ENCODE measurements around the gene ZCCHC2. TPM values are rescaled to one million over a fixed set of nuclear protein-coding genes. Genes with fewer than 3 reads are reported as not detected.

Gene ZCCHC2
- polyA plus RNA-seq, 1 donor (not counting 4 experiments of a cell fraction or from before 2014, with no cell fraction given) = 12.9 TPM

DNA sequence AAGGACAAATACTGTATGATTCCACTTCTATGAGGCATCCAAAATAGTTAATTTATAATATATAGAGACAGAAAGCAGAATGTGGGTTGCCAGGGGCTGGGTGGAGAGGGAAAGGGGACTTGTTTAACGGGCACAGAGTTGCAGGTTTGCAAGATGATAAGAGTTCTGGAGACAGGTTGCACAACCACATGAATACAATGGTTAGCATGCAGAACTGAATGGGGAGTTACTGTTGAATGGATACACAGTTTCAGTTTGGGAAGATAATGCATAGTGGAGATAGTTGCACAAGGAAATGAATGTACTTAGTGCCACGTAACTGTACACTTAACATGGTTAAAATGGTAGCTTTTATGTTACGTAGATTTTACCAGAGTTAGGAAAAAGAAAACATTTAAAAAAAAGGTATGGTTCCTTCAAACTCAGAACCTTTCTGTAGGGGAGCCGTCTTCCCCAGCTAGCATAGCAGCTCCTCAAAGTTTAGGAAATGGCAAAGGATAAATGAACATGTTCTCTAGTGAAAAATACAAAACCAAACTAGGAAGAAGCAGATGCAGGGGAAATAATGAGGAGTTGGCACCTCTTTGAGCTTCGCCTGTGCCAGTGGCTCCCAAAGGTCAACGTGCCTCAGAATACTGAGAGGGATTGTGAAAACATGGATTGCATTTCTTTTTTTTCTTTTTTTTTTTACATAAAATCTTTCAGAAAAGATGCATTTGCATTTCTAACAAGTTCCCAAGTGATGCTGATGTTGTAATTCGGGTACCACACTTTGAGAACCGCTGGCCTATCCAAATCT lies 95.2 kb downstream of the ZCCHC2 start:
- Histone ChIP-seq H3K36me3 (ENCODE audit: control insufficient read depth in 2 of 2, extremely low read depth in 1 of 2, insufficient read depth in 2 of 2, low read length in 2 of 2) (no peaks in the 10 kb centered on the region), H3K4me3 (ENCODE audit: control insufficient read depth in 2 of 3, extremely low read depth in 1 of 3, insufficient read depth in 2 of 3, low read depth in 1 of 3, low read length in 3 of 3) (no peak overlapping the region), H3K4me2 (ENCODE audit: control insufficient read depth, extremely low read depth, insufficient read depth, low read depth, low read length) (no peak overlapping the region), H3K9me1 (ENCODE audit: control insufficient read depth, extremely low read depth, insufficient read depth, low read length) (no peaks in the 10 kb centered on the region), H4K20me1 (ENCODE audit: control insufficient read depth, extremely low read depth, insufficient read depth, low read length) (no peaks in the 10 kb centered on the region), H2AFZ (ENCODE audit: control insufficient read depth, low read length) (no peak overlapping the region), H3K4me1 (ENCODE audit: control insufficient read depth, extremely low read depth, insufficient read depth, low read length) (no peaks in the 10 kb centered on the region), H3K27me3 (ENCODE audit: control insufficient read depth, extremely low read depth, insufficient read depth, low read length) (peaks cover 19% of the 10 kb centered on the region), H3K27ac (ENCODE audit: control insufficient read depth, insufficient read depth, low read length) (no peak overlapping the region), H3K9ac (ENCODE audit: control insufficient read depth, extremely low read depth, insufficient read depth, low read length) (no peak overlapping the region), H3K79me2 (ENCODE audit: control insufficient read depth, insufficient read depth, low read length) (no peaks in the 10 kb centered on the region), H3K9me3 (ENCODE audit: control insufficient read depth, low read depth, low read length) (no peaks in the 10 kb centered on the region)
- FAIRE-seq = no peak
- dilution Hi-C loops (cut with MboI; ENCODE audit: extremely low pct_ligation_motif_present, low sequenced_read_pairs) = no loop called here
- TF ChIP-seq CTCF (optimal IDR thresholded peaks at IDR 0.05 in 1 of 3, IDR thresholded peaks at IDR 0.05 in 1 of 3, conservative IDR thresholded peaks at IDR 0.05 in 1 of 3; ENCODE audit: extremely low read depth in 1 of 3, insufficient read depth in 2 of 3, low read length in 3 of 3) (no peak), EZH2 (IDR thresholded peaks at IDR 0.05; ENCODE audit: low read length) (no peak)
- DNase-seq (ENCODE audit: low read depth, low spot score) = no peak

GRCh38 chr18:62618735-62619134 lies 95.9 kb downstream of the ZCCHC2 start:
- no peaks in the 10 kb centered on the region for H3K79me2 ChIP-seq (ENCODE audit: control insufficient read depth, insufficient read depth, low read length)
- no peaks in the 10 kb centered on the region for H3K9me3 ChIP-seq (ENCODE audit: control insufficient read depth, low read depth, low read length)
- no peaks in the 10 kb centered on the region for H3K4me1 ChIP-seq (ENCODE audit: control insufficient read depth, extremely low read depth, insufficient read depth, low read length)
- H4K20me1 ChIP-seq (ENCODE audit: control insufficient read depth, extremely low read depth, insufficient read depth, low read length) = no peaks in the 10 kb centered on the region
- no peak overlapping the region for H3K4me2 ChIP-seq (ENCODE audit: control insufficient read depth, extremely low read depth, insufficient read depth, low read depth, low read length)
- H3K27me3 ChIP-seq (ENCODE audit: control insufficient read depth, extremely low read depth, insufficient read depth, low read length) = peaks cover 19% of the 10 kb centered on the region
- dilution Hi-C loops (cut with MboI; ENCODE audit: extremely low pct_ligation_motif_present, low sequenced_read_pairs) = no loop called here
- no peak overlapping the region for H2AFZ ChIP-seq (ENCODE audit: control insufficient read depth, low read length)
- DNase-seq (ENCODE audit: low read depth, low spot score) (no peak), FAIRE-seq (no peak)
- H3K9ac ChIP-seq (ENCODE audit: control insufficient read depth, extremely low read depth, insufficient read depth, low read length) = no peak overlapping the region
- no peak overlapping the region for H3K27ac ChIP-seq (ENCODE audit: control insufficient read depth, insufficient read depth, low read length)
- no peaks in the 10 kb centered on the region for H3K36me3 ChIP-seq (ENCODE audit: control insufficient read depth in 2 of 2, extremely low read depth in 1 of 2, insufficient read depth in 2 of 2, low read length in 2 of 2)
- no peak for TF ChIP-seq CTCF (optimal IDR thresholded peaks at IDR 0.05 in 1 of 3, IDR thresholded peaks at IDR 0.05 in 1 of 3, conservative IDR thresholded peaks at IDR 0.05 in 1 of 3; ENCODE audit: extremely low read depth in 1 of 3, insufficient read depth in 2 of 3, low read length in 3 of 3)
- no peak for TF ChIP-seq EZH2 (IDR thresholded peaks at IDR 0.05; ENCODE audit: low read length)
- H3K9me1 ChIP-seq (ENCODE audit: control insufficient read depth, extremely low read depth, insufficient read depth, low read length) = no peaks in the 10 kb centered on the region
- H3K4me3 ChIP-seq (ENCODE audit: control insufficient read depth in 2 of 3, extremely low read depth in 1 of 3, insufficient read depth in 2 of 3, low read depth in 1 of 3, low read length in 3 of 3) = no peak overlapping the region
